HG03280 (cell line): ENCODE measurements around the gene SAMD4A.

Experiments used
- ATAC-seq: cut with Tn5 transposase; IDR thresholded peaks from one replicate; pipeline ENCODE4 v1.9.1; 2021; ENCODE audit warnings: mild to moderate bottlenecking, moderate library complexity; ENCODE audit not compliant: unreplicated experiment

The SAMD4A gene

GRCh38 chr14:54676812-54677708 is 110.1 kb downstream of the SAMD4A start:
- ATAC-seq: no peak

- ATAC-seq: no peak
Measured at GRCh38 chr14:54680651-54681050, 113.7 kb downstream of the SAMD4A start.

- ATAC-seq: no peak
Measured at GRCh38 chr14:54681811-54682261, 114.9 kb downstream of the SAMD4A start.

GRCh38 chr14:54682578-54682977 is 115.7 kb downstream of the SAMD4A start:
- ATAC-seq: no peak

- no peak for ATAC-seq
Measured at GRCh38 chr14:54683882-54684794, 117.2 kb downstream of the SAMD4A start.

- no peak for ATAC-seq
Measured at GRCh38 chr14:54685286-54685845, 118.4 kb downstream of the SAMD4A start.

- no peak for ATAC-seq
Measured at GRCh38 chr14:54686219-54686870, 119.4 kb downstream of the SAMD4A start.

- no peak for ATAC-seq
Measured at GRCh38 chr14:54686871-54687749, 120.2 kb downstream of the SAMD4A start.

GRCh38 chr14:54687750-54688119 is 120.8 kb downstream of the SAMD4A start:
- ATAC-seq: no peak

- no peak for ATAC-seq
Measured at GRCh38 chr14:54688229-54688628, 121.3 kb downstream of the SAMD4A start.

GRCh38 chr14:54689928-54690327 is 123.0 kb downstream of the SAMD4A start:
- ATAC-seq: no peak

- ATAC-seq: no peak
Measured at GRCh38 chr14:54690887-54691286, 124.0 kb downstream of the SAMD4A start.

GRCh38 chr14:54691525-54692283 is 124.8 kb downstream of the SAMD4A start:
- no peak for ATAC-seq

- ATAC-seq: no peak
Measured at GRCh38 chr14:54692284-54692772, 125.4 kb downstream of the SAMD4A start.

GRCh38 chr14:54693761-54694160 is 126.8 kb downstream of the SAMD4A start:
- ATAC-seq: no peak

- no peak for ATAC-seq
Measured at GRCh38 chr14:54695196-54695595, 128.3 kb downstream of the SAMD4A start.

GRCh38 chr14:54697001-54697400 is 130.1 kb downstream of the SAMD4A start:
- ATAC-seq: no peak

GRCh38 chr14:54697803-54698202 is 130.9 kb downstream of the SAMD4A start:
- ATAC-seq: no peak

GRCh38 chr14:54698501-54698900 is 131.6 kb downstream of the SAMD4A start:
- ATAC-seq: no peak
